ENCODE measurements around the gene FAM170A. TPM values are rescaled to one million over a fixed set of nuclear protein-coding genes. Genes with fewer than 3 reads are reported as not detected.

Gene FAM170A, protein sequence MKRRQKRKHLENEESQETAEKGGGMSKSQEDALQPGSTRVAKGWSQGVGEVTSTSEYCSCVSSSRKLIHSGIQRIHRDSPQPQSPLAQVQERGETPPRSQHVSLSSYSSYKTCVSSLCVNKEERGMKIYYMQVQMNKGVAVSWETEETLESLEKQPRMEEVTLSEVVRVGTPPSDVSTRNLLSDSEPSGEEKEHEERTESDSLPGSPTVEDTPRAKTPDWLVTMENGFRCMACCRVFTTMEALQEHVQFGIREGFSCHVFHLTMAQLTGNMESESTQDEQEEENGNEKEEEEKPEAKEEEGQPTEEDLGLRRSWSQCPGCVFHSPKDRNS
- under 1 TPM in 1 of 7 donors, not detected in 6; 0.46 TPM for total RNA-seq
- not detected for polyA plus RNA-seq
- long read RNA-seq, donor 1 = 0 reads
- long read RNA-seq, donor 2 = 0 reads

GRCh38 chr5:119629339-119629738, at the start of gene FAM170A:
Gene FAM170A, plus strand, starts transcription at chr5:119629558. Its CDS starts 211 bp downstream, at chr5:119629769.
- TF ChIP-seq POLR2AphosphoS5 (IDR thresholded peaks at IDR 0.05) (no peak), POLR2A (IDR thresholded peaks at IDR 0.05) (no peak)
- no peak for DNase-seq
- WGBS, 5 donors = 86 to 94% (median 91%) methylated on average over 9 of the region's 9 CpGs

GRCh38 chr5:119582987-119583386, 46.4 kb upstream of the FAM170A start:
- H3K9me3 ChIP-seq = no peaks in the 10 kb centered on the region
- H3K36me3 ChIP-seq = no peaks in the 10 kb centered on the region
- TF ChIP-seq POLR2AphosphoS5 (IDR thresholded peaks at IDR 0.05) (no peak), POLR2A (IDR thresholded peaks at IDR 0.05) (no peak)
- intact Hi-C loops (cut with DNase I; ENCODE audit: low total_unique reads) = no loop called here
- WGBS, 5 donors = 42 to 81% (median 73%) methylated on average over 1 of the region's 1 CpG
- no peak overlapping the region for H3K4me3 ChIP-seq
- DNase-seq = no peak
- H3K4me1 ChIP-seq = no peaks in the 10 kb centered on the region
- no peaks in the 10 kb centered on the region for H3K27me3 ChIP-seq (replicated peaks in 1 of 7)
- H3K27ac ChIP-seq = no peak overlapping the region

More at GRCh38 chr5:119629339-119629738, at the start of gene FAM170A:
- no peaks in the 10 kb centered on the region for H3K4me1 ChIP-seq
- H3K9me3 ChIP-seq = peaks cover 0 to 2% (median 0%) of the 10 kb centered on the region in 8 donors
- intact Hi-C loops (cut with DNase I; ENCODE audit: low total_unique reads) = no loop called here
- H3K27me3 ChIP-seq (replicated peaks in 1 of 7) = no peaks in the 10 kb centered on the region
- H3K36me3 ChIP-seq = no peaks in the 10 kb centered on the region
- no peak within 1 kb of the TSS for H3K4me3 ChIP-seq
- H3K27ac ChIP-seq = no peak within 1 kb of the TSS

GRCh38 chr5:119583684-119584083, 45.7 kb upstream of the FAM170A start:
- H3K4me3 ChIP-seq = no peak overlapping the region
- no peaks in the 10 kb centered on the region for H3K9me3 ChIP-seq
- 56 to 76% (median 67%) methylated on average over 3 of the region's 3 CpGs for WGBS, 5 donors
- no peaks in the 10 kb centered on the region for H3K27me3 ChIP-seq (replicated peaks in 1 of 7)
- DNase-seq = no peak
- intact Hi-C loops (cut with DNase I; ENCODE audit: low total_unique reads) = no loop called here
- H3K4me1 ChIP-seq = no peaks in the 10 kb centered on the region
- H3K27ac ChIP-seq = no peak overlapping the region
- TF ChIP-seq POLR2A (IDR thresholded peaks at IDR 0.05) = no peak
- H3K36me3 ChIP-seq = no peaks in the 10 kb centered on the region

- WGBS, 5 donors = 42 to 71% (median 63%) methylated on average over 1 of the region's 1 CpG
- intact Hi-C loops (cut with DNase I; ENCODE audit: low total_unique reads) = no loop called here
- H3K4me3 ChIP-seq = no peak overlapping the region
- H3K27me3 ChIP-seq (replicated peaks in 1 of 7) = no peaks in the 10 kb centered on the region
- DNase-seq = no peak
- H3K9me3 ChIP-seq = peaks cover 0 to 46% (median 22%) of the 10 kb centered on the region in 8 donors
- H3K4me1 ChIP-seq = no peaks in the 10 kb centered on the region
- TF ChIP-seq POLR2AphosphoS5 (IDR thresholded peaks at IDR 0.05) (no peak), POLR2A (IDR thresholded peaks at IDR 0.05) (no peak), CTCF (IDR thresholded peaks at IDR 0.05 in 8 of 11, conservative IDR thresholded peaks at IDR 0.05 in 3 of 11) (no peak)
- no peak overlapping the region for H3K27ac ChIP-seq
- H3K36me3 ChIP-seq = no peaks in the 10 kb centered on the region
These were observed 33.3 kb upstream of the FAM170A start for GRCh38 chr5:119596046-119596445.

GRCh38 chr5:119597728-119598298, 31.5 kb upstream of the FAM170A start:
- H3K4me1 ChIP-seq = no peaks in the 10 kb centered on the region
- peaks cover 0 to 32% (median 12%) of the 10 kb centered on the region in 8 donors for H3K9me3 ChIP-seq
- no peak overlapping the region for H3K27ac ChIP-seq
- no peak overlapping the region for H3K4me3 ChIP-seq
- no peaks in the 10 kb centered on the region for H3K36me3 ChIP-seq
- WGBS, 5 donors = 70 to 81% (median 76%) methylated on average over 2 of the region's 2 CpGs
- intact Hi-C loops (cut with DNase I; ENCODE audit: low total_unique reads) = no loop called here
- H3K27me3 ChIP-seq (replicated peaks in 1 of 7) = no peaks in the 10 kb centered on the region
- no peak for DNase-seq
- TF ChIP-seq CTCF (IDR thresholded peaks at IDR 0.05 in 8 of 11, conservative IDR thresholded peaks at IDR 0.05 in 3 of 11) (no peak), POLR2AphosphoS5 (IDR thresholded peaks at IDR 0.05) (no peak), POLR2A (IDR thresholded peaks at IDR 0.05) (no peak)
